GM12872 (cell line): ENCODE measurements around the gene UBE2S.

Experiments
- CTCF ChIP-seq: IDR thresholded peaks from 3 replicates; pipeline ENCODE4 v1.5.1; 2011; ENCODE audit warnings: low read depth, mild to moderate bottlenecking, low read length, moderate library complexity; ENCODE audit not compliant: insufficient read depth

The UBE2S gene

GRCh38 chr19:55355213-55355821, 52.3 kb downstream of the UBE2S start:
- TF ChIP-seq CTCF = no peak

GRCh38 chr19:55354698-55355212, 52.8 kb downstream of the UBE2S start, which contains the start of gene COX6B2:
TSS of gene COX6B2 (minus strand) at chr19:55354719. CDS start at chr19:55354521, 198 bp downstream.
- TF ChIP-seq CTCF = no peak

GRCh38 chr19:55353803-55354697, 53.5 kb downstream of the UBE2S start:
- TF ChIP-seq CTCF = no peak

GRCh38 chr19:55353356-55353802, 54.2 kb downstream of the UBE2S start:
- TF ChIP-seq CTCF = no peak

- TF ChIP-seq CTCF = no peak
Measured at GRCh38 chr19:55352549-55353145, 54.9 kb downstream of the UBE2S start.

GRCh38 chr19:55352040-55352439, 55.5 kb downstream of the UBE2S start:
- no peak for TF ChIP-seq CTCF
